Cerebellar nuclear complex (tissue), 1 donor: ENCODE measurements around the gene CTBP2.

Experiments used
- DNase-seq, 2 experiments: peaks; one replicate each; lab custom pipeline; 2025; lab: John Stamatoyannopoulos, UW

The CTBP2 gene

DNA sequence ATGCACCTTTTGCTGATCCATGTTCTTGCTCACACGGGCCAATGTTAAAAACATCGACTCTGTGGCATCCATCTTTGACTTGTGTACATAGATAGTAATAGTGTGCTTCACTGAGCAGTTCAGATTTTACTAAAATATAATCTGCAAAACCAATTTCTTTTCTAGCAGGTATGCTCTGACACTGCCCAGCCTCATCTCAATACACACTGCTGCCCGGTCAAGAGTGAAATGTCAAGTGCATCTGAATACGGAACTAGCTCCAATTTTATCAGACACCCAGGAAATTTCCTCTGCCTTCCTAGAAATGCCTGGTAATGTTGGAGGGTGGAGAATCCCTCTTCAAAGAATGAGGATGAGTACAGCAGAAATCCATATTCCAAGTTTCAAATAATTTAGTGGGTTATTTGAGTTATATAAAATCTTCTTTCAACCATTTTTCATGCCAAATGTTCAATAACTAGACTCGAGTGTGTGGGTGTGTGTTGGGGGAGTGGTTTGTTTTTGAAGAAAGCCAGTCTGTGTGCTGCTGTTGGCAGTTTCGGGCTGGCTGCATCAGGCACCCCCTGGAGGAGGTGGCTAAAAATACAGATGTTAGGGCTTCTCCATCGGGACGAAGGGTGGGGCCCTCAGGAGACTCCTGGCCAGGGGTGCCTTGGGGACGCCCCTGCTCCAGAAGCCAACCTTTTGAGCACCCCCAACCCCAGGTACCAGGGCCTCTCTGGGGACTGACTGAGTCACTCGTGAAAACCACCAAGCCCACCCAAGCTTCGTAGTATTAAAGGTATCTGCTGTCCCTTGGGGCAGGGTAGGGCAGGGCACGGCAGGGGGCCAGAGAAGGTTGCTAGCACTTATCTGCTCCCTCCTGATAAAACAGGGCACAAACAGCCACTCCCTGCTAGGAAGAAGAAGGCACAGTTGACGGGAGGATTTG is 15.4 kb downstream of the CTBP2 start:
- no peak for DNase-seq

DNA sequence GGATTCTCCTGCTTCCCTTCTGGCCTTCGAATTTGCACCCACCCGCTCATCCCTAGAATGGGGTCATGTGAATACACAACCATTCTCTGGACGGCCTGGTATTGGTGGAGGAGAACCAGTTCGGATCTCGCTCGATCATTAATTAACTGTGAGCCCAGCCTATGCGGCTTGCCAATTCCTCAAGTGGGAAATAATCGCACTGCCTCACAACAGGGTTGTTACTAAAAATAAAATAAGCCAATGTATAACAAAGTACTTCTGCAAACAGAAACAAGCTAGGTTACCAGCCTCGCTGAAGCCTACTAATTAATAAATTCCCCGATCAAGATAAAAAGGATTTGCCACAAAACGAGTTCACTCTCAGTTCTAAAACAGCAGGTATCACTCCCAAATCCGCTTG is 16.2 kb downstream of the CTBP2 start:
- DNase-seq: no peak

GRCh38 chr10:125142946-125143345 is 17.4 kb downstream of the CTBP2 start:
- DNase-seq: no peak

DNA sequence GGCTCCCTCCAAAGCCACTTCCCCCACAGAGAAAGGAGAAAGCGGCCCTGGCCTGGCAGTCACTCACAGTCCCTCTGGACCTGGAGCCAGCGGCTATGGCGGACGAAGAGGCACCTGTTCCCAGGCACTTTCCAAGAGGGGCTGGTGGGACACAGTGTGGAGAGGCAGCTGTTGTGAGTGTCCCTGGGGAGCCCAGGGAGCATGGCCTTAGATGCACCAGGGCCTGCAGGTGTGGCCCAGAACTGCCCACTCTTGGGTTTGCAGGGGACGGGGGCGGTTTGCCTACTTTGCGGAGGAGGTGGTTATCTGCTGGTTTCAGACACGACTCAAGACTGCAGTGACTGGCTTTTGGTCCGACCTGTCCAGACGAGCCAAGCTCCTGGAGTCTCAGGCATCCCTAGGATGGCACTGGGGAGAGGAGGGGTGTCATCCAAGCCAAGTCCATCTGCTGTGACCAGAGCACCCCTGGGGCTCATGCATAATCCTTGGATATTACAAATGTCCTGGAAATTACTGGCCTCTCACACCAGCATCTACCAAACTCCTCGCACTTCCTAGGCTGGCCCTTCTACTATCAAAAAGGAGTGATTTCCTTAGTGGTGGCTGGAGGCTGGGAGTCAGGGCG is 18.4 kb downstream of the CTBP2 start:
- DNase-seq: no peak

DNA sequence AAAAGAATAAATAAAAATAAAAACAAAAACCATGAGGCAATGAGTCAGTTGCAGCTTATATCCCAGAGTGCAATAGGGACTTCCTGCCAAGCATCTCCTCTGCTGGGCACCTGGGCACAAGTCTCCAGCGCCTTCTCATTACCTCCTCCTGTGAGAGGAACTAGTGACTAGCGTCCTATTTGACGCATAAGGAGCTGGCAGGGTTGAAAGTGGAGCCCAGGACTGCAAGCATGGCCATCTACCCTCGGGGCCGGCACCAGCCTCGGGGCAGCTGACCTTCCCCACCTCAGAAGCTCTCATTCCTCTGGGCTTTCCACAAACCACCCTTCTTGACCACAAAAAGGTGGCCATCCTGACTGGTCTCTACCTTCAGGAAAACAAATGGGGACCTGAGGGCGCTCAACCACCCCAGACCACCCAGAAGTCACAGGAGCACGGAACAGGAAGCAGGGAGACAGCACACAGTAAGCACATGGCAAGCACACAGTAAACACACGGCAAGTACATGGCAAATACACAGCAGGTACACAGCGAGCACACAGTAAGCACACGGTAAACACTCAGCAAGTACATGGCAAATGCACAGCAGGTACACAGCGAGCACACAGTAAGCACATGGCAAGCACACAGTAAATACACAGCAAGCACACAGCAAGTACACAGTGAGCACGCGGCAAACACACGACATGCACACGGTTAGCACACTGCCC is 19.1 kb downstream of the CTBP2 start:
- no peak for DNase-seq

GRCh38 chr10:125140151-125140550 is 20.2 kb downstream of the CTBP2 start:
- DNase-seq: no peak

DNA sequence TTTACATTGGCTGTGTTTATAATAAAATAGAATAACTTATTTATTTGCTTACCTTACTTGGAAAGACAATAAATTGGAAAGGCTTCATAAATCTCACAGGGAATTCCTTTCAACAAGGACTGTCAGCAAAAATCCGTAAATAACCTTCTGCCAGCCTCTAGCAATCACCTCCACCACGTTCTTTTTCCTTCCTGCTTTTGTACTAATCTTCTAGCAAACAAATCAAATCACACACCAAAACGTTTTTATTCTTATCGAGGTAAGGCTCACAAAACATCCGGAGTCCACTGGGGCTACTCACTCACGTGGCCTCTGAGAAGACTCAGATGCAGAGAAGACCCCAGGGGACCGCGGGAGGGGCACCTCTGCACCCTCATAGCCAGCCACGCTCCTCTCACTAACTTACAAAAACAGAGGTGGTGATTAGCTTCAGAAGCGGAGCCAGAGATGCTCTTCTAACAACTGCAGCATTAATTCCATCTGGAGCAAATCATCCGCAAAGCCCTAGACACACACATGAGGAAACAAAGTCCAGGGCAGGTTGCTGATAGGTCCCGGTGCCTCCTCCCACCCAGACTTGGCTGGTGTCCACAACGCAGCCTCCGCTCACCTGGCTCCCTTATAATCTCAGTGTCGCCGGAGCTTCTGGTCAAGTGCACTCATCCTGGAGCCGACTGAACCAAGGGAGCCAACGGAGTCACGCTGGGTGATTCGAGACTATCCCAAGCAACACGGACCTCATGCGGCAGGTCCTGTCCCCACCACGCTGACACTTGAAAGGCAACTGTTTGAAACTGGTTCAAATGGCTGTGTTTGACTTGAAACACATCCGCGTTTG is 22.5 kb downstream of the CTBP2 start:
- DNase-seq: peak in 1 of 2 experiments; percentile 8

- DNase-seq: no peak
These were observed 24.3 kb downstream of the CTBP2 start for GRCh38 chr10:125136087-125136486.

DNA sequence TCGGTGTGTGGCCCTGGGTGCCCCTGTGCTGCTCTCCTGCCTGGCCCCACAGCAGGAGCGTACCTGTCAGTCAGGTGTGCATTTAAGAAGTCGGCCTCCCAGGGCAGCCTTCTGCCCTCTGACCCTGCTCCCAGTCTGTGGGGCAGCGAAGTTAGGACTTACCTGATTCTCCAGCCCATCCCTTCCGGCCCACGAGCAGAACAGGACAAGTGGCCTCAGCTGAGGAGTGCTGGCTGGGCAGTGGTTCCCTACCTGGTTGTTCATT is 24.7 kb downstream of the CTBP2 start:
- no peak for DNase-seq

DNA sequence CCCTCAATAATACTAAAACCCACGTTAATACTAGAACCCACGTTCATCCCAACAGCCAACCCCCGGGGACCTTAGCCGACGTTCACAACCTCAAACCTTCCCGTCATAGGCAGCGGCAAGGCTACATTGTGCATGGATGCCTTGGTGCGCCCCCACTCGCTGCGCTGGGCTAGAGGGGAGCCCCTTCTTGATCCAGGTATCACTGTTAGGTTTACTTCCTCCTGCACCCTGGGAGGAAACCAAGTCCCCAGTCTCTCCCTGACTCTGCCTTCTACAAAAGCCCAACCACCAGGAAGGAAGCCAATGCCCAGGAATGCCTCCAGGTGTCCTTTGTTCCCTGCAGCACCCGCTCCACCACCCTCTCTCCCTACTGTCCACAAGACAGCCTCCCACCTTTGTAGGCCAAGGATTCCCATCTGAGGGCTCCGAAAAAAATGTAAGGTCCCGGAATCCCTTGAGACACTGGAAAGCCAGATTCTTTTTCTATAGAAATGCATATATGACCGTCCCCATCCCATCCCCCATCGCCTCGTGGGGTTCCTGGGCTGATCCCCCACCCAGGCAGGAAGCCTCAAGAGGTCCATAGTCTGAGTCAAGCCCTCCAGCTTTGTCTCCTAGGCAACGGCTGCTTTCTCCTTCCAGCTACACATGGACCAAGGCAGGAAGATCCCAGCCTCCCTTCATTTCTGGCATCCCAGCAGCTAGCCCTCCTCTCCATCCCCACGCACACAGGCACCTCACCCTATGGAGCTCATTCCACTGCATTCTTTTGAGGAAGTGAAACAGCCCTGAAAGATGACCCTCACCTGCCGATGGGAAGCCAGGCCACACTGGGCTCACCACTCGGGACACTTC is 25.2 kb downstream of the CTBP2 start:
- no peak for DNase-seq

- DNase-seq: no peak
These were observed 25.9 kb downstream of the CTBP2 start for GRCh38 chr10:125134483-125134848.

DNA sequence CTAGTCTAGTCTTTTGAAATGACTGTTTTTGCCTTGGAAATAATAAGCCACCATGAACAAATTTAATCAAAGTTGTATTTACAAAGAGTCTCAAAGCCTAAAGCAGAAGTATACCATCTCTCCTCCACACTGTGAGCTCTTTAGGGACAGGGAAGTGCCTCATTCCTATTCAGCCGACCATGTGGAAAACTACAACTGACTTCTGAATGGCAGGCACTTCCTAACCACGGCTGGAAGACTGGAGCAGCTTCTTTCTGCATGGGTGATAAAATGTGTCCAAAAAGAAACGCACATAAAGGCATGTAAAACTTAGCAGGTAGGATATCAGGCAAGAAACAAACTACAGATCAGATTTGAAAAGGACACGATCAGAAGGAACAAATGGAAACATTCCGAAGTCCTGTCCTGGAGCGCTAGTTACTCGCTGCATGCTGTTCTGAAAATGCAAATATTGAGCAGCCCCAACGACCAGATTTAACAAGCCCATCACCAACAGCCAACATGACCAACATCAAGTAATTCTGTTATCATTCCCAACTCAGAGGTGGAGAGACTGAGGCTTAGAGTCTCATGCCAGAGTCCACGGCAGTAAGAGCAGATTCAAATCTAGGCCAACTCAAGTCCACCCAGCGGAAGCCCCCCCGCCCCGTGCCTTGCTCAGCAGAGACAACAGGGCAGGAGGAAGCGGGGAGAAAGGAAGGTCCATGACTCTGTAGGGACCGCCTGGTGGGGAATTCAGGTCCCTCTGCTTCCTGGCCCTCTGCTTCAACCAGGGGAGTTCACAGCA is 26.5 kb downstream of the CTBP2 start:
- DNase-seq: no peak

DNA sequence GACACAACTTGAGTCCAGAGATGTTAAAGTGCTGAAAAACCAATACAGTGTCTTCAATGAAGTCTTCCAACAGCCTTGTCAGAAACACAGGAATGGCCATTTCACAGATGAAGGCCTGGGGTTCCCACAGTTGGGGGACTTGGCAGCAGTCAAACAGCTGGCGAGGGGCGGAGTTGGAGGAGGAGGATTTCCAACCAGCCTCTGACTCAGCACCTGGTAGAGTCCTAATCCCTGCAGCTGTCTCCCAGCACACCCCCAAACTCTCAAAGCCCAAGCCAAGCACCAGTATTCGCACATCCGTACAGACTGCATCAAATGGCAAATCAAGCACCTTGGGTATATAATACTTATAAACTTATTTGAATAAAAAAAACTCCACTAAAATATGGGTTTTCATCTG is 28.0 kb downstream of the CTBP2 start:
- DNase-seq: no peak

DNA sequence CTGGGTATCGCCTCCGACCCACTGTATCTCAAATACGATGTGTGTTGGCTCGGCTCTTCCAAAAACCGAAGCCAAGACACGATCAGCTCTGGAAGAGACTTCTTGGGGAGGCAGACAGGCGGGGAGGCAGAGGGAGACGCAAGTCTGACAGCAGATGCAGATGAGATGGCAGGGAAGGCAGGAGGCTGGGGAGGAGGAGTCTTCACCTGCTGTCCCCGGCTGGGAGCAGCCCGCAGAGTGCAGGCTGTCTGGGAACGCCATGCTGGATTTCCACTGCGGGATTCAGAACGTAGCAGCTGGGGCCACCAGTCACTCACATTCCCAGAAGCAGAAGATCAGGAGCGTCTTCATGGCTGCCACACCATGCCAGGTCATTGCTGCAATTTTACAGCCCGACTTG is 29.4 kb downstream of the CTBP2 start:
- no peak for DNase-seq

DNA sequence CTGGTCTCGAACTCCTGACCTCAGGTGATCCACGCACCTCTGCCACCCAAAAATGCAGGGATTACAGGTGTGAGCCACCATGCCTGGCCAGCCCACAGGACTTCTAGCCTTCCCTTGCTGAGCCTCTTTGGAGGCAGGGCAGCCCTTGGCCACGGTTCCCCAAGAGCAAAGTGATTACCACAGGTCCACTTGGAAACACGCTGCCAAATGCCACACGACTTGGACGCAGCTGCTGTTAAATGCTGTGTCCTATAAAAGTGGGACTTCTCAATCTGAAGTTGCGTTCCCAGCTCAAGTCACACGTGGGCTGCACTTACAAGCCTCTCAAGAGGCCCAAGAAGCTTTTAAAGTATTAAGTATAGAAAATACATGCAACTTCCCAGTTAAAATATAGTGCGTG is 30.1 kb downstream of the CTBP2 start:
- no peak for DNase-seq

- DNase-seq: no peak
These were observed 31.3 kb downstream of the CTBP2 start for GRCh38 chr10:125129076-125129458.

- no peak for DNase-seq
These were observed 31.8 kb downstream of the CTBP2 start for GRCh38 chr10:125128397-125129075.

- no peak for DNase-seq
These were observed 32.4 kb downstream of the CTBP2 start for GRCh38 chr10:125127986-125128385.

GRCh38 chr10:125127110-125127509 is 33.3 kb downstream of the CTBP2 start:
- DNase-seq: no peak
